GM12878 (cell line): ENCODE results near the gene TRIM8. TPM values are rescaled to one million over a fixed set of nuclear protein-coding genes. Genes with fewer than 3 reads are reported as not detected.

ENCODE experiments used
- ATAC-seq: fragments of 200-7000 bp; cut with Tn5 transposase; 3 replicates; pipeline ENCODE4 v1.9.1; 2020; ENCODE audit warnings: mild to moderate bottlenecking, moderate library complexity
- BruUV-seq: library from RNA; stranded (reverse); fragments of 400-500 nt; replicated peaks from 2 replicates; lab custom pipeline; 2021; lab: Mats Ljungman, UMichigan
- CTCF ChIA-PET: fragments of 300-600 bp; sonication (Branson Sonifier 250); formaldehyde crosslinking; extraction: SDS; loops from one replicate; lab custom pipeline; 2021; ENCODE audit warnings: inconsistent platforms; lab: Yijun Ruan, JAX
- POLR2A ChIA-PET: fragments of 350-600 bp; formaldehyde crosslinking; extraction: SDS; loops from one replicate; lab custom pipeline; 2021; ENCODE audit warnings: inconsistent platforms; lab: Charles Lee
- RAD21 ChIA-PET: fragments of 300-600 bp; sonication (Branson Sonifier 250); formaldehyde crosslinking; loops from one replicate; lab custom pipeline; 2023; ENCODE audit warnings: antibody characterized with exemption; ENCODE audit not compliant: unreplicated experiment; lab: Charles Lee
- SMC1A ChIA-PET: fragments of 300-600 bp; sonication (Branson Sonifier 250); formaldehyde crosslinking; loops from one replicate; lab custom pipeline; 2023; ENCODE audit not compliant: unreplicated experiment, uncharacterized antibody; lab: Charles Lee
- DNase-seq: peaks from one replicate; pipeline ENCODE4 v3.0.0-alpha.2; 2011; ENCODE audit warnings: low read depth, low spot score
- FAIRE-seq: peaks from 3 replicates; lab custom pipeline; 2011; peaks lifted over from hg19 to GRCh38; lab: Jason Lieb, UNC
- H2AFZ ChIP-seq: 2 replicates; pipeline ENCODE4 v1.6.0; 2011; ENCODE audit warnings: low read depth, low read length, control low read depth; ENCODE audit not compliant: control insufficient read depth
- H3K27ac ChIP-seq: 2 replicates; pipeline ENCODE4 v1.5.1; 2011; ENCODE audit warnings: control low read depth; ENCODE audit not compliant: control insufficient read depth, insufficient read depth
- H3K27me3 ChIP-seq, 2 experiments: replicated peaks in 1 of 2; 2 replicates each; pipeline versions ENCODE4 v1.6.0 to v1.6.1; 2011; ENCODE audit warnings: low read length in 1 of 2; ENCODE audit not compliant: control insufficient read depth in 2 of 2, insufficient read depth in 2 of 2
- H3K36me3 ChIP-seq, 2 experiments: 2 replicates each; pipeline ENCODE4 v1.5.1; 2011; ENCODE audit warnings: low read length in 1 of 2; ENCODE audit not compliant: control insufficient read depth in 2 of 2, insufficient read depth in 2 of 2
- H3K4me1 ChIP-seq: 2 replicates; pipeline ENCODE4 v1.6.1; 2011; ENCODE audit warnings: mild to moderate bottlenecking, low read length, moderate library complexity, mixed read lengths; ENCODE audit not compliant: control insufficient read depth, insufficient read depth
- H3K4me2 ChIP-seq: 2 replicates; pipeline ENCODE4 v1.6.0; 2011; ENCODE audit warnings: control low read depth; ENCODE audit not compliant: control insufficient read depth, insufficient read depth
- H3K4me3 ChIP-seq: fragments of 200-600 bp; sonication (generic); 2 replicates; pipeline ENCODE4 v1.5.1; 2016
- H3K79me2 ChIP-seq: 2 replicates; pipeline ENCODE4 v1.6.0; 2011; ENCODE audit warnings: low read length; ENCODE audit not compliant: control insufficient read depth, insufficient read depth
- H3K9ac ChIP-seq: 2 replicates; pipeline ENCODE4 v1.8.0; 2011; ENCODE audit warnings: low read length, control low read depth, mixed read lengths; ENCODE audit not compliant: control insufficient read depth, insufficient read depth
- H3K9me3 ChIP-seq: replicated peaks from 3 replicates; pipeline ENCODE4 v1.5.1; 2011; ENCODE audit warnings: mild to moderate bottlenecking, low read length; ENCODE audit not compliant: control insufficient read depth, insufficient read depth
- H4K20me1 ChIP-seq: 2 replicates; pipeline ENCODE4 v1.6.0; 2011; ENCODE audit not compliant: control insufficient read depth, insufficient read depth
- EP300 ChIP-seq, 2 experiments: fragments of 150-350 bp in 1 of 2; IDR thresholded peaks; 2 replicates each; pipeline ENCODE4 v1.6.1; 2011 to 2012; ENCODE audit warnings: low read depth in 2 of 2, low read length in 2 of 2, borderline replicate concordance in 1 of 2, improper control_type of control experiment in 1 of 2, inconsistent platforms in 1 of 2; ENCODE audit not compliant: control insufficient read depth in 1 of 2
- MTA3 ChIP-seq: IDR thresholded peaks from 2 replicates; pipeline ENCODE4 v1.6.1; 2012; ENCODE audit warnings: low read length, inconsistent platforms, borderline replicate concordance
- NBN ChIP-seq: fragments of 450-650 bp; IDR thresholded peaks from 2 replicates; pipeline ENCODE4 v1.6.1; 2016
- NFXL1 ChIP-seq: fragments of 450-650 bp; IDR thresholded peaks from 2 replicates; pipeline ENCODE4 v1.6.1; 2017; ENCODE audit warnings: antibody characterized with exemption, mild to moderate bottlenecking, borderline replicate concordance
- WGBS: methylation state at CpG from one replicate; pipeline ENCODE4 v1.1.6; 2016; ENCODE audit warnings: low lambda C conversion rate; ENCODE audit not compliant: insufficient replicate concordance, insufficient coverage; ENCODE audit errors: missing lambda C conversion rate; 5-methylcytosine and 5-hydroxymethylcytosine counted together
- in situ Hi-C: fragments of 300-500 bp; cut with MboI; formaldehyde crosslinking; loops from 9 replicates; pipeline ENCODE4 v1.14.3; 2018; ENCODE audit warnings: mixed read lengths
- intact Hi-C: fragments of 100-400 bp; cut with micrococcal nuclease; formaldehyde crosslinking; loops from one replicate; pipeline ENCODE4 v1.14.2; 2022; ENCODE audit not compliant: unreplicated experiment
- polyA plus RNA-seq, 11 experiments: library from polyadenylated mRNA; depleted of rRNA in 4 of 11; unstranded in 6 of 11; stranded (reverse) in 5 of 11; fragments of >200 nt; fragmentation: Nextera tagmentation in 4 of 11; fragmentation: Illumina TruSeq in 1 of 11; extraction: Ambion mirVana in 4 of 11; extraction: Trizol in 1 of 11; gene quantifications; 1 replicate in 1 of 11; 2 replicates in 10 of 11; pipeline versions ENCODE4 v1.2.1 to v1.2.3, GENCODE V29; 2011 to 2016; ENCODE audit warnings: inconsistent platforms in 2 of 11, missing spikeins in 2 of 11, low read depth in 1 of 11
- total RNA-seq, 4 experiments: library from RNA; depleted of rRNA in 3 of 4; stranded (reverse); fragments of >200 nt in 3 of 4; fragmentation: Illumina TruSeq in 1 of 4; extraction: Trizol in 1 of 4; gene quantifications; 2 replicates each; pipeline versions ENCODE4 v1.2.1 to v1.2.3, GENCODE V29; 2013 to 2021

Gene TRIM8
- total and polyA plus RNA-seq, 10 of the 15 experiments (the other 5 are each of a cell fraction or from before 2014, with no cell fraction given) = 7.9 to 53.2 (median 24.6) TPM

- H4K20me1 ChIP-seq = no peaks in the 10 kb centered on the region
Measured at GRCh38 chr10:102628451-102628911, 15.8 kb upstream of the TRIM8 start.

GRCh38 chr10:102629661-102630614 is 14.3 kb upstream of the TRIM8 start:
- FAIRE-seq (no peak), ATAC-seq (no peak), DNase-seq (no peak)
- H3K4me1 ChIP-seq = no peaks in the 10 kb centered on the region
- POLR2A ChIA-PET = no interaction called here
- intact Hi-C loops (no loop called here), in situ Hi-C loops (no loop called here)
- 89% methylated on average over 22 of the region's 22 CpGs for WGBS
- H3K79me2 ChIP-seq = no peaks in the 10 kb centered on the region
- no TSS peak for BruUV-seq
- RAD21 ChIA-PET = no interaction called here
- SMC1A ChIA-PET = interaction anchor here (1.7 kb wide), 1 partner anchor 22 kb away, joined by 3 read pairs; no protein-coding TSS in a partner anchor
- no peaks in the 10 kb centered on the region for H3K9me3 ChIP-seq
- no peak overlapping the region for H3K4me3 ChIP-seq
- H4K20me1 ChIP-seq = no peaks in the 10 kb centered on the region
- no peaks in the 10 kb centered on the region for H3K27me3 ChIP-seq
- H3K36me3 ChIP-seq = no peaks in the 10 kb centered on the region; a peak in 1 of 4 replicates
- H2AFZ ChIP-seq = no peak overlapping the region
- H3K27ac ChIP-seq = no peak overlapping the region
- no peak overlapping the region for H3K9ac ChIP-seq
- CTCF ChIA-PET = interaction anchor here (1.2 kb wide), 1 partner anchor 125 kb away, joined by 3 read pairs; no protein-coding TSS in a partner anchor
- no peak for TF ChIP-seq NFXL1
- H3K4me2 ChIP-seq = no peak overlapping the region

More at GRCh38 chr10:102628451-102628911, 15.8 kb upstream of the TRIM8 start:
- CTCF ChIA-PET = interaction anchor here (1.2 kb wide), 1 partner anchor 124 kb away, joined by 3 read pairs; no protein-coding TSS in a partner anchor
- ATAC-seq = no peak
- no peak overlapping the region for H3K4me3 ChIP-seq
- no peak overlapping the region for H3K27ac ChIP-seq
- H3K4me1 ChIP-seq = no peaks in the 10 kb centered on the region
- no peak overlapping the region for H3K4me2 ChIP-seq
- DNase-seq = no peak
- WGBS = 92% methylated on average over 11 of the region's 11 CpGs
- no peak overlapping the region for H2AFZ ChIP-seq
- FAIRE-seq = no peak
- no peak overlapping the region for H3K9ac ChIP-seq
- H3K79me2 ChIP-seq = no peaks in the 10 kb centered on the region
- SMC1A ChIA-PET = interaction anchor here (1.8 kb wide), 1 partner anchor 47 kb away, joined by 5 read pairs; no protein-coding TSS in a partner anchor
- POLR2A ChIA-PET = no interaction called here
- RAD21 ChIA-PET = no interaction called here
- intact Hi-C loops (no loop called here), in situ Hi-C loops (no loop called here)
- no peaks in the 10 kb centered on the region; a peak in 1 of 4 replicates for H3K36me3 ChIP-seq
- no peaks in the 10 kb centered on the region for H3K27me3 ChIP-seq
- H3K9me3 ChIP-seq = no peaks in the 10 kb centered on the region
- TF ChIP-seq EP300 (IDR thresholded peaks at IDR 0.05; ENCODE audit: borderline replicate concordance in 1 of 2, control insufficient read depth in 1 of 2, low read depth in 2 of 2, low read length in 2 of 2) (no peak), MTA3 (no peak), NBN (no peak)
- no TSS peak for BruUV-seq
